Stimulated activated CD8-positive, alpha-beta memory T cell treated with anti-CD3 and anti-CD28 coated beads, Interleukin-7, amount 100 ng/mL, for 24 hours (primary cell): Measurements from ENCODE around the gene EYA2.
"Not testable (repeated sequence)": the region's sequence is repeated elsewhere in the genome, so short reads cannot be mapped to it uniquely, and the experiment has no call there.

Experiments used
- DNase-seq: peaks from one replicate; pipeline ENCODE4 v3.0.0-alpha.2; 2020; ENCODE audit warnings: low read depth

The EYA2 gene

DNA sequence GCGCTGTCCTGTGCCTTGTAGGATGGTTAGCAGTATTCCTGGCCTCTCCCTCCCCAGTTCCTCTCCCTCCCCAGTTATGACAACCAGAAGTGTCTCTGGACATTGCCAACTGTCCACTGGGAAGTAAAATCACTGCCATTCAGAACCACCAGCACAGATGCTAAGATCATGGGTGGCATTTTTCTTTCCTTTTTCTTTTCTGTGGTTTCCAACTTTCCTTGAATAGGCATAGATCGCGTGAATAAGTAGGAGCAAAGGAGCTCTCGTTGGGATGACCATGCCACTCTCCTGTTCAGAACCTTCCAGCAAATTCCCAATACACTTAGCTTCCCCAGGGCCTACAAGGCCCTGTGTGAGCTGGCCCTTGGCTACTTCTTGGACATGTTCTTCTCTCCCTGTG lies 59.0 kb downstream of the EYA2 start:
- no peak for DNase-seq

DNA sequence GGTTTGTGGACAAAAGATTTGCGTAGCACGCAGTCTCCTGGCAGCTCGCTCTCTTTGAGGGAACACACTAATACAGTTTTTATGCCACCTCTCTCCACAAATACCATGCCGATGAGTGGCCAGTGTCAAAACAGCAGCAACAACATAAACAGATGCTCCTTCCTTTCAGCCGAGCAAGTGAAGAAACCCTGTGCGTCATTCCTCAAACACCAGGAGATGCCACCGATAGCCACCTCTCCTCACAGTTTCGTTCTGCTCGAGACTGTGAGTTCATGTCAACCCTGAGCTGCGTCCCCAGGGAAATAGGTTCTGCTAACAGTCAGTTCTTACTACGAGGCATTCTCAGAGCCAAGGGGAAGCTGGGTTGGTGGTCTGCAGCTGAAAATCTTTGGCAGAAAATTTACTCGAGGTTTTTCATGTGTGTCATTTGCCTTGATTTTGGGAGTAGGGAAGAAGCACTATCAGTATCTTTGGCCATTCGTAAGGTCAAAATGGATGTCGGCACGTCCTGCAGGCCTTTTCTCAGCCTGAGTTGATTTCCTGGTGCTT lies 59.9 kb downstream of the EYA2 start:
- no peak for DNase-seq

DNA sequence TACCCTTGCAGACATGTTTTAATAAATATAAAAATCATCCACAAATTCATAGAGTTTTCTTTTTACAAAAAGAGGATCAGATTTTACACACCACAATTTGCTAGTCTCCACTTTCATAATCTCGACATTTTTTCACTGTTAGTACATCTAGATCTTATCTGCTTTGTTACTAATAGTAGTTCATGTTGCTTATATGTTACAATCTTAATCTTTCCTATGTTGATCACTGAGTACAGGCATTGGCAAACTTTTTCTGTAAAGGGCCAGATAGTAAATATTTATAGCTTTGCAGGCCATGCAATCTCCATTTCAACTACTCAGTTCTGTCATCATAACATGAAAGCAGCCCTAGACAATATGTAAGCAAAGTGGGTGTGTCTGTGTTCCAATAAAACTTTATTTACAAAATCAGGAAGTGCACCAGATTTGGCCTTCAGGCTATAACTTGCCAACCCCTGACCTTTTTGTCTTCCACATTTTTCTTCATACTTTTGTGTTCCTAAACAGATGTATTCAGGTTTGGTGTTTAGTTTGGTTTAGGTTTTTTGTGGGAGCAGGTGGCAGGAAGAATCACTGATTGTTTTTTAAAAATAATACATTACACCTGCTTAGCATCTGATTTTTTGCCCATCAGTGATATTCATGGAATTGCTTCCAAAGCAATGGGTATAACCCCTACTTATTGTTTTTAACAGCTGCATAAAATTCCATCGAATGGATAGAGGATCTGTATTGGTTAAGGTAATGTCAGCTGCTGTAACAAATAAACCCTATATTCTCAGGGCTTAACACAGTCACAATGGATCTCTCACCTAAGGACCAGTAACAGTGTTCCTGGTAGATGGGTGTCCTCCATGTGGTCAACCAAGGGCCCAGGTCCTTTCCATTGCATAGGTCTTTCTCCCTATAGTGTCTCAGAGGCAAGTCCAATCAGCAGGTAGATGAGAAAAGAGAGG lies 61.2 kb downstream of the EYA2 start:
- DNase-seq = no peak

DNA sequence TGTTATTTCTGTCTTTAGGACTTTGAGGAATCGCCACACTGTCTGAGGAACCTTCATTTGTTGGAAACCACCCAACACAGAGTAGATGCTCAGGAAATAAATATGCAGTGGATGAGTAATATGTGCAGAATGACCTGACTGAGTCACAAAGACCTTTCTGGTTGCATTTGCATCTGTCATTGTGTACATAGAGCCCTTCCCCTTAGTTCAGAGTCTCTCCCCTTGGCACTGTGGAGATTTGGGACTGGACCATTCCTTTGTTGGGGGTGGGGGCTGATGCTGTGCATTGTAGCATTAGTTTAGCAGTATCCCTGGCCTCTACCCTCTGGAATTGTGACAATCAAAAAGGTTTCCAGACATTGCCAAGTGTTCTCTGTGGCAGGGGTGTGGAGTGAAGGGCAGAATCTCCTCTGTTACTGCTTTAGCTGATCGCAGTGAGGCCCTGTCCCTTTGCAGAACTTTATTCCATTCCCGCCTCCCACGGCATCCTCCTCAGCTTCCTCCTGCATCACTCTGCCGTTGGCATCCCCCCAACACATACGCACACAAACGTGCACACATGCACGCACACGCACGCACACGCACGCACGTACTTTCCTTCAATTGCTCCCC lies 64.5 kb downstream of the EYA2 start:
- DNase-seq = no peak

DNA sequence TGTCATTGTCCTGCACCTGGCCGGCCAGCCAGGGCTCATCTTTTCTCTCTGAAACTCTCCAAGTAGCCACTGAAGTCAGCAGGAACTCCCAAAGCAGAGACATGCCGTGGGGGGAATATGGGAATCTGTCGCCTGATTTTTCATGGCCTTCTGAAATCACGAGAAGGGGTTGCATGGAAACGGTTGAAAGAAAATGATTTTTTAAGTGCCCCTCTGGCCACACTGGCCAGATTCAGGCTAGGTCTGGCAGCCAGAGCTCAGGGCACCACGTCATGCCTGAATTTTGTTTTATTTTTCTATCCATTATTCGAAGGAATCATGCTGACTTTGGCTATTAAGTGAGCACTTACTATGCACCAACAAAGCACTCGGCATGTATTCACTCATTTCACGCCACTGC lies 65.2 kb downstream of the EYA2 start:
- no peak for DNase-seq

DNA sequence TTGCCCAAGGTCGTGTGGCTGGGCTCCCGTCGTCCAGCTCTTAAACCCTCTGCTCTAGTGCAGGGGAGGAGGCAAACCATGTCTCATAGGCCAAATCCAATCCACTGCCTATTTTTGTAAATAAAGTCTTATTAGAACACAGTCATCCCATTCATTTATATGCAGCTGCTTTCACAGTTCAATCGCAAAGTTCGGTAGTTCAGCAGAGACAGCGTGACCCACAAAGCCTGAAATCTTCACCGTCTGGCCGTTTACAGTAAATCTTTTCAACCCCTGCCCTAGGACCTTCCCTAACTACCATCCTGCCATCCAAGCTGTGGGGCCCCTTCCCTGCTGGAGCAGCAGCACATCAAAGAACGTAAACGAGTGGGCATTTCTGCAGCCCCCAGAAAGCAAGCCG lies 65.9 kb downstream of the EYA2 start:
- DNase-seq = no peak

DNA sequence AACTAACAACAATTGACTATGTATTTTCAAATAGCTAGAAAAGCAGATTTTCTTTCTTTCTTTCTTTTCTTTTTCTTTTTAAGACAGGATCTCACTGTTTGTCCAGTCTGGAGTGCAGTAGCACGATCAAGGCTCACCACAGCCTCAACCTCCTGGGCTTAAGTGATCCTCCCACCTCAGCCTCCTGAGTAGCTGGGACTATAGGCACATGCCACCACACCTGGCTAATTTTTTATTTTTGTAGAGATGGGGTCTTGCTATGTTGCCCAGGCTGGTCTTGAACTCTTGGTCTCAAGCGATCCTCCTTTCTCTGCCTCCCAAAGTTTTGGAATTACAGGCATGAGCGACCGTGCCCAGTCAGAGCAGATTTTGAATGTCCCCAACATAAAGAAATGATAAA lies 67.3 kb downstream of the EYA2 start:
- not testable (repeated sequence) for DNase-seq

DNA sequence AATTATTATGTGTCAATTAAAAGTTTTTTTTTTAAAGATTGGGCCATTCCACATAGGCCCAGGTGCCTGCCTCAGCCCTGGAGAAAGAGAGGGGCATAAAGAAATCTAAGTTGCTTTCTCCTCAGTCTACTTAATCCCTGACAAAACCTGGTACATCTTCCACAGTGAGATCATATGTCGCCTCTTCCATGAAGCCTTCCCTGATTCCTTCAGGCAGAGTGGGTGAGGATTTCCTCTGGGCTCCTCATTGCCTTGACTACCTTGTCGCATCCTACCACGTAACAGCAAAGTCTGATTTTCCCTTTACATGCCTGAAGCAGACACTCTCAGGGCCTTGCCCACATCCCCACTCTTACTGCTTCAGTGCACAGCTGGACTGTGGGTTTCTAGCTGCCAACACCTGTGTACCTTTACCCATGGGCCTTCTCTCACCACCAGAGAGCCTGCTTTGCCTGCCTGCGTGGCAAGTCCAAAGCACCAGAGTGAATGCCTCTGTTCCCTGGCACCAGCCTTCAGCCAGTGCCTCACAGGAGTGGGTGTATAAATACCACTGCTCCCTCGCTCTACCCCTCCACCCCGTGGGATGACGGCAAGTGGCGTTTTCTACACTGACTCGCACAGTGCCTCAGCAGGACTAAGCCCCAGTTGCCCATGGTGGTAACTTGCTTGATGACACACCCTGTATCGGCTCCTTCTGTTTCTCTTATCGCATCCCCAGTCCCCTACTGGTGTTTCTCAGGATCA lies 68.0 kb downstream of the EYA2 start:
- no peak for DNase-seq

DNA sequence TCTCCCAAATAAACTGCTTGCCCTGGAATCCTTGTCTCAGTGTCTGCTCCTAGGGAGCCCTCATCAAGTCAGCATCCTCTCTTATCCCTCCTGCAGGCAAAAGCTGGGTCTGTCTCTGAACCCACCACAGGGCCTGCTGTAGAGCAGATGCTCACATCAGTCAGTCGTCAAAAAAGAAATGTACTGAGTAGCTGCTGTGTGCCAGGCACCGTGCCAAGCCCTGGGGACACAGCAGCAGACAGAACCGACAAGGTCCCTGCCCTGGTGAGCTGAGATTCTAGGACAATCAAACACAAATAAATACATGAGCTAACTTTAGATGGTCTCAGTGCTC lies 68.5 kb downstream of the EYA2 start:
- DNase-seq = no peak

DNA sequence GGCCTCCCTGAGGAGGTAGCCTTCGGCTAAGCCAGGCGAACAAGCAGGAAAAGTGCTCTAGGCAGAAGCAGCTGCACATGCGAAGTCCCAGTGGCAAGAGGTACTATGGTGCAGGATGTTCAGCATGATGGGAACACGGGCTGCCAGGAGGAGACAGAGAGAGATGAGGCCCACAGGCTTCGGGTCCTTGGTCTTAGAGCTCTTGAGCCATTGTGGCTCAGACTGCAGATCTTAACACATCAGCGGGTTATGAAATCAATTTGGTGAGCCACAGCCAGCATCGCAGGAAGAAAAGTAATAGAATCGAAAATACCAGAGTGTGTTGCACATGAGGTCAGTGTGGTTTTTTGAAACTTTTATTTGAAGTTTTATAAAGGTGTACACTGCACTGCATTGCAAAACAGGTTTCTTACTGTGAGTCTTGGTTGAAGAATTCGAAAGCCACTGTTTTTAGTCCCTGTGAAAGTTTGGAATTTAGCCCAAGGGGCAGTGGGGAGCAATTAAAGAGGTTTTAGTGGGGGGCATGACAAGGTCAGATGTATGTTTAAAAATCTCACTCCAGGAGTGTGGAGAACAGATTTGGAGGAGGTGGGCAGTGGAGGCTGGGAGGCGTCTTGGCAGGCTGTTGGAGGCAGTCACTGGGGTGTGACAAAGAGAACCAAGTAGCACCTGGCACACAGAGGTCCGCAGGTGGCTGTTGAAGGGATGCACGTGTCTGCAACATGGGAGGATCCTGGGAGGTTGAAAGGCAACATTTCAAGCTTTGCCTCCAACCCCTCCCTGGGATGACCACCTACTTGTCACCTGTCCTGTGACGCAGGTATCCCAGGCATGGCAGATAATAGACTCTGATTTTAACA lies 69.3 kb downstream of the EYA2 start:
- DNase-seq = no peak

DNA sequence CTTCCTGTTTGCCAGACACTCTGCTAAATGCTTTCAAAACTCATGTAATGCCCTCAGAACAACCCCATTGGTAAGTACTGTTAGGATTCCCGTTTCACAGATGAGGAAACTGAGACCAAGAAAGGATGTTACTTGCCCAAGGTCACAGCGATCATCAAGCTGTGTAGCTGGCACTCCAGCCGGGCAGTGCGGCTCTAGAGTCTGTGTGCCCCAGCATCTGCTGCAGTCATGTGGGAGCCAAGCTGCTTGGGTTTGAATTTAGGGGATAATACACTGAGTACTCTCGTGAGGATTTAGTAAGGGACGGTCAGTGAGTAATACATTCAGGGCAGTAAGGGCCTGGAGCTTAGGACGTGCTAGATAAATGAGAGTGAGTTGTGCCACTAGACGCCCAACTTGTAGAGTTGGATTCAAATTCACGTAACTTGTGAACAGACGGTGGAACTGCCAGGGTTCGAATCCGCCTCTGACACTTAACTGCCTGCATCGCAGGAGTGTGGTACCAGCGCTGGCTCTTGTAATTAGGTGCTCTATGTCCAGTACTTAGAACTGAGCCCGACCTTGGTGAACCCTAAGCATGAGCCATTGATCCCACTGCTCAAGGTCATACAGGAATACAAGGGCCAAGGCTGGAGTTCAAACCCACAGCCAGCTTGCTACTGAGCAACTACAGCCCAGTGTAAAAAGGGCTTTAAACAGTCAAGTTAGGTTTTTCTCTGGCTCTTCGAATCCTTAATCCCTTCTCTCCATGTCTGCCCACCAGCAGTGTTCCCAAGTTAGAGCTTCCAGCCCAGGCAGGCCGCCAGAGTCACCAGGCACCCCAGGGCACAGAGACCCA lies 70.2 kb downstream of the EYA2 start:
- no peak for DNase-seq

DNA sequence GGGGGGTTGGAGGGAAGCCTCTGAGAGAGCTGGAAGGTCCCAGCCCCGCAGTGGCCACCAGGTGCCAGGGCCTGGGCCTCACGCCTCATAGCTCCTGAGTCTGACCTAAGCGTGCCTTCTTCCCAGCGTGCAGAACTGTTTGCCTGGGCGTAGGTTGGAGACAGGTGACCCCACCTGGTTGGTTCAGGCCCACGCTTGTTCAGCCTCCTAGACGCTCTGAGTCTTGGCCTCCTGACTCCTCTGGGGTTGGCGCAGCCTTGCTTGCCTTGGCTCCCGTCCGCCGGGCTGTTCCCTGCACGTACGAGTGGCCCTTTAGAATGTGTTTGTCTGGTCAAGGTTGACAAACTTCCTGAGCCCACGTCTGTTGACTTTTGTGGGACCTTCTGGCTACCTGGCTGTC lies 70.8 kb downstream of the EYA2 start:
- no peak for DNase-seq

DNA sequence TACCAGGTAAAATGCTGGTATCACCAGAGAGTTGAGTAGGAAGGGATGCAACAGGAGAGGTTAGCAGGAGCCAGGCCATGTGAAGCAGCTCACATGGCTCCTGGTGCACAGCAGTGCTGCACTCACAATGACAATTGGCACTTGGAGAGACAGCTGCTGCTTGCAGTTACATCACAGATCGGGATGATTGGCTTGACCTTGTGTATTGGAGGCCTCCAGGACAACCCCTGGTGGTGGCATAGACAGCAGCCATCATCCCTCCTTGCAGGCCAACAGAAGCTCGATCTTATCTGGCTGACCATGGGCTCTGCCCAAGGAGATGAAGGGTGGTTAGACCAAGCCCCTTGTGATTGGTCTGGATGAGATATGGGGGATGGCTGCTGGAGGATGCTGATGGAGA lies 73.0 kb downstream of the EYA2 start:
- no peak for DNase-seq

DNA sequence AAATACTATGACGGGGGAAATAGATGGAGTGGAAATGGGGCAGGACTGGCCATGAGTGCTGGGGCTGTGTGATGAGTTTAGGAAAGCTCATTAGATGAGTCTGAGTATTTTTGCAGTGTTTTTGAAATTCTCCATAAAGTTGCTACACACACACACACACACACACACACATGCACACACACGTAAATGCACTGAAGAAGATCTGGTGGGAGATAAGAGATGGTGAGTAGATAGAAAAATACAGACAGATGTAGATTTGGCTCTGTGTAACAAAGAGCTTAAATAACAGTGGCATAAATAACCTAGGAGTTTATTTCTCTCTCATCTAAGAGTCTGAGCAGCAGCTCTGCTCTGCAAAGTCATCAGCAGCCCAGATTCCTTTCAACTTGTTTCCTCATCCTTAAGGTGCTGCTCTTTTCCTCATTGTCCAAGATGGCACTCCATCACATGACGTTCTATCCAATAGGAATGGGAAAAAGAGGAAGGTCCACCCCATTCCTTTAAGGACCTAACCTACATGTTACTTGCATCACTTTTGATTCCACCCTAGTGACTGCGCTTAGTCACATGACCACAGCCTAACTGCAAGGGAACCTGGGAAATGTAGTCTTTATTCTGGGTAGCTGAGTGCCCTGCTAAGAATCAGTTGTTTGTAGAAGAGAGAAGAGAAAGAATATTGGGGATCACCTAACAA lies 76.4 kb downstream of the EYA2 start:
- no peak for DNase-seq

DNA sequence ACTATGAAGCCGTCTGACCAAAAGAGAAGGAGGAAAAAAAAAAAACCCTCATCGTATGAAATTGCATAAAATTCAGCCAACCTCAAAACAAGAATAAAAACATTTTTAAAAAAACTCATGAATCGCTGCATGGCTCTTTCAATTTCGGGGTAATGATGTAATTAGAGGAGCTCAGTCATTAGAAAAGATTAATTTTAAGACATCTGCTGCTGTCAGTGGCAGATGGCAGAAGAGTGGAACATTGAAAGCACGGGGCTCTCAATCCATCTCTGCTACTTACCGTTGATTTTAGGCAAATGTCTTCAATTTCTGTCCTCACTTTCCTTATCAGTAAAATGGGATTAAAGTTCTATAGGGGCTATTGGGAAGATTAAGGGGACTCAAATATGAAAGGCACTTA lies 79.1 kb downstream of the EYA2 start:
- DNase-seq = no peak

DNA sequence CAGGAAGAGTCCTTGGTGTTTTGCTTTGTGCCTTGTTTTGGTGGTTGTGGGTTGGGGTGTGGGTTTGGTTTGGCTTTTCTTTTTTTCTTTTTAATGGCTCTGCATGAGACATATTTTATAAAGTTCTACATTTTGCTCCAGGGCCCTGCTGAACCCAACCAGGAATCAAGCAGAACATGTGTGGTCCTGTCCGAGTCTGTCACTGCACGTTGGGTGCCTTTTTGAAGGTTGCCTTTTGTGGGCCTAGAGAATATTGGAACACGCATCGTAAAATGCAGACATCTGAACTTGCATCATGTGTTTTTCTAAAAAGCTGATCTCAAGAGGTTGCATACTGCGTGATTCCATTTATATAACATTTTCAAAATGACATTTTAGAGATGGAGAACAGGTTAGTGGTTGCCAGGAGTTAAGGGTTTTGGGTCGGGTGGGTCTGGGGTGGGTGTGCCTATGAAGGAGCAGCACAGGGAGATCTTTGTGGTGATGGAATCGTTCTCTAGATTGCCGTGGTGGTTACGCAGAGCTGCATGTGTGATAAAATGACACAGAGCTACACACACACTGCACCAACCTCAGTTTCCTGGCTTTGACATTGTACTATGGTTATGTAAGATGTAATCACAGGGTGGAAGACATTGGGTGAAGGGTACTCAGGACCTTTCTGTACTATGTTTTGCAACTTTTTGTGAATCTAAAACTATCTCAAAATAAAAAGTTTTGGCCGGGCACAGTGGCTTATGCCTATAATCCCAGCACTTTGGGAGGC lies 80.2 kb downstream of the EYA2 start:
- no peak for DNase-seq

DNA sequence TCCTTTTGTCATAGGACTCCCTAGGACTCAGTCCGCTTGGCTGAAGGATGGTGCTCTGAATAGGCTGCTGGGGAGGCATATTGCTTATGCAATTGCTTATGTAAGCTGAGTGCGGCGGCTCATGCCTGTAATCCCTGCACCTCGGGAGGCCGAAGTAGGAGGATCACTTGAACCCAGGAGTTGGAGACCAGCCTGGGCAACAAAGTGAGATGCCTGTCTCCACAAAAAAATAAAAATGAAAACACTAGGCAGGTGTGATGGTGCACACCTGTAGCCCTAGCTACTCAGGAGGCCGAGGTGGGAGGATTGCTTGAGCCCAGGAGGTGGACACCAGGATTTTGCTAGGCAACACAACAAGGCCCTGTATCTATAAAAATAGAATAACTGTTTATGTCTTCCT lies 81.3 kb downstream of the EYA2 start:
- DNase-seq = no peak

DNA sequence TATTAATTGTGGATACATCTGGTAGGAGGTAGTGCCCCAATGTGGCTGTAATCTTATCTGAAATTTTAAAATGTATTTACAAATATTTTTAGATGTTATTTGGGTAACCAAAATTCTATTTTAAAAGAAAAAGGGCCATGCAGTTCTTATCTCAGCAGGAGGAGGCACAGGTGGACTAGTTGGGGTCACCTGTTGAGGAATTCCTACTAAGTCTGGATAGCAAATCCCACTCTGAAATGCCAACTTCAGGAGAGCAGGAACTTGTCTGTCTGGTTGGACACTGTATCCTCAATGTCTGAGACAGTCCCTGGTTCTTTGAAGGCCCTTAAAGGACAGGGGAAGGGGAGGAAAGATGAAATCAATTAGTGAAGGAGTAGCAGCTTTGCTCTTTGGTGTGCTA lies 82.6 kb downstream of the EYA2 start:
- no peak for DNase-seq

DNA sequence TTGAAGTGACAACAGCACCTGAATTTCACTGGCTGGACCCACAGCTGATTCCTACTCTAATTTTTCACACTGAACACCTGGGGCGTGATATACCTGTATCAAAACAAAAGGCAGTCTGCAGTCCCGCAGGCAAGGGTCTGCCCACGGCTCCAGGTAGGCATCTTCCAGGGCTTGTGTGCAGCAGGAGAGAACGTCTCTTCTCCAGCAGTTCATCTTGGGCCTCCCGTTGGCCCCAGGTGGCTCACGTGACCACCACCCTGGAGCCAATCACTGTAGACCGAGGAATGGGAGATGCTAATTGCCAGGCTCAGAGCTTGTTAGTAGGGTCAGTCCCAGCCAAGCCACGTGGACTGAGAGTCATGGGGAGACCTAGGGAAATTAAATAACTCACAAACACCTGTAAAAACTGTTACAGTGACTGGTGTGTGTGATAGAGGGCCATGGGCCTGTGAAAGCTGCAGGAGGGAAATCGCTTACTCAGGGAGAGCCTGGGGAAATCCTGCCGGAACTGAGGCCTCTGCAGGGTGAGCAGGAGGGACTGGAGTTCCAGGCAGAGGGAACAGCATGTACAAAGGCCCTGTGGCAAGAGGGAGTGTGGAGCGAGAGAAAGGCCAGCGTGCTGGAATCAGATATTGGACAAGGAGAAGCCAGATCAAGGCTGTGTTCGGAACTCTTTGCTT lies 83.4 kb downstream of the EYA2 start:
- no peak for DNase-seq
